Endodermal cell (in vitro differentiated cells): ENCODE measurements around the gene GALNT9. TPM values are rescaled to one million over a fixed set of nuclear protein-coding genes. Genes with fewer than 3 reads are reported as not detected.

Source experiments
- DNase-seq: peaks from one replicate; pipeline ENCODE4 v3.0.0-alpha.2; 2017
- H3K27ac ChIP-seq: 2 replicates; pipeline ENCODE4 v1.5.1; 2013; ENCODE audit warnings: mild to moderate bottlenecking, low read depth, low read length, moderate library complexity
- H3K27me3 ChIP-seq: 2 replicates; pipeline ENCODE4 v1.6.1; 2013; ENCODE audit warnings: mild to moderate bottlenecking, low read length, moderate library complexity; ENCODE audit not compliant: insufficient read depth, control insufficient read depth, poor library complexity, severe bottlenecking
- H3K36me3 ChIP-seq: 2 replicates; pipeline ENCODE4 v1.7.0; 2013; ENCODE audit warnings: mild to moderate bottlenecking, low read length, moderate library complexity; ENCODE audit not compliant: control insufficient read depth, insufficient read depth
- H3K4me1 ChIP-seq: one replicate; pipeline ENCODE4 v1.7.0; 2013; ENCODE audit warnings: low read length; ENCODE audit not compliant: control insufficient read depth, insufficient read depth
- H3K4me3 ChIP-seq: 2 replicates; pipeline ENCODE4 v1.5.1; 2013; ENCODE audit warnings: mild to moderate bottlenecking, low read length, moderate library complexity
- H3K9ac ChIP-seq: 2 replicates; pipeline ENCODE4 v1.6.1; 2013; ENCODE audit warnings: mild to moderate bottlenecking, low read length, moderate library complexity; ENCODE audit not compliant: poor library complexity, severe bottlenecking; ENCODE audit errors: extremely low read depth
- H3K9me3 ChIP-seq: 2 replicates; pipeline ENCODE4 v1.6.1; 2013; ENCODE audit warnings: mild to moderate bottlenecking, low read length, moderate library complexity; ENCODE audit not compliant: control insufficient read depth
- H3K27ac Mint-ChIP-seq: 2 replicates; pipeline ENCODE4 v1.8.0; 2020; ENCODE audit warnings: mixed read lengths
- H3K27me3 Mint-ChIP-seq: 2 replicates; pipeline ENCODE4 v1.8.0; 2021; ENCODE audit warnings: mild to moderate bottlenecking, mixed read lengths; ENCODE audit not compliant: insufficient read depth
- H3K36me3 Mint-ChIP-seq: 2 replicates; pipeline ENCODE4 v1.8.0; 2020; ENCODE audit warnings: low read depth, mixed read lengths
- H3K4me1 Mint-ChIP-seq: 2 replicates; pipeline ENCODE4 v1.8.0; 2020; ENCODE audit warnings: mixed read lengths
- H3K4me3 Mint-ChIP-seq: 2 replicates; pipeline ENCODE4 v1.8.0; 2020; ENCODE audit warnings: mild to moderate bottlenecking, moderate library complexity, mixed read lengths
- H3K9me3 Mint-ChIP-seq: 2 replicates; pipeline ENCODE4 v1.8.0; 2020; ENCODE audit warnings: mild to moderate bottlenecking, mixed read lengths
- CTCF ChIP-seq: fragments of 200-600 bp; sonication (generic); conservative IDR thresholded peaks from 2 replicates; pipeline ENCODE4 v1.5.0; 2021; ENCODE audit warnings: antibody characterized with exemption, mild to moderate bottlenecking
- WGBS, 2 experiments: methylation state at CpG; one replicate each; pipeline versions ENCODE4 v1.1.5 to v1.1.7; 2013; ENCODE audit warnings: missing lambda C conversion rate in 2 of 2, mixed read lengths in 1 of 2; ENCODE audit not compliant: insufficient coverage in 1 of 2, insufficient read length in 1 of 2; 5-methylcytosine and 5-hydroxymethylcytosine counted together
- total RNA-seq, 2 donors: library from RNA; stranded (reverse); fragmentation: NEBNext Ultra II Directional in 1 of 2; extraction: Animal tissue kit (Norgen Biotek cat#: 25700) in 1 of 2; gene quantifications; 2 replicates in 1 of 2; 3 replicates in 1 of 2; pipeline ENCODE4 v1.2.1, GENCODE V29; 2021

The GALNT9 gene
- total RNA-seq, 2 donors from 2014 or later = 0.13 TPM; not detected in 1

GRCh38 chr12:132325733-132326130 lies 3.7 kb downstream of the GALNT9 start:
- Histone ChIP-seq H3K9ac (no peak overlapping the region), H3K9me3 (peaks cover 7% of the 10 kb centered on the region), H3K4me1 (no peaks in the 10 kb centered on the region), H3K27ac (no peak overlapping the region), H3K27me3 (no peaks in the 10 kb centered on the region), H3K4me3 (no peak overlapping the region), H3K36me3 (no peaks in the 10 kb centered on the region)
- no peaks in the 10 kb centered on the region for H3K4me1 Mint-ChIP-seq
- H3K27me3 Mint-ChIP-seq = peaks cover 37% of the 10 kb centered on the region
- H3K27ac Mint-ChIP-seq = no peak overlapping the region
- no peak for DNase-seq
- no peak for TF ChIP-seq CTCF
- H3K9me3 Mint-ChIP-seq = no peaks in the 10 kb centered on the region
- 78 to 88% methylated on average over 13 to 15 of the region's 15 CpGs for WGBS, 2 experiments
- no peak overlapping the region for H3K4me3 Mint-ChIP-seq
- H3K36me3 Mint-ChIP-seq = no peaks in the 10 kb centered on the region

GRCh38 chr12:132324841-132325732 lies 4.3 kb downstream of the GALNT9 start:
- peaks cover under 1% of the 10 kb centered on the region for H3K9me3 ChIP-seq
- Mint-ChIP-seq H3K27me3 (peaks cover 30% of the 10 kb centered on the region), H3K36me3 (no peaks in the 10 kb centered on the region), H3K27ac (no peak overlapping the region), H3K4me3 (no peak overlapping the region), H3K9me3 (no peaks in the 10 kb centered on the region), H3K4me1 (no peaks in the 10 kb centered on the region)
- no peaks in the 10 kb centered on the region for H3K4me1 ChIP-seq
- H3K9ac ChIP-seq = no peak overlapping the region
- no peaks in the 10 kb centered on the region for H3K36me3 ChIP-seq
- 83 to 84% methylated on average over 21 to 28 of the region's 28 CpGs for WGBS, 2 experiments
- no peak overlapping the region for H3K4me3 ChIP-seq
- H3K27me3 ChIP-seq = no peaks in the 10 kb centered on the region
- TF ChIP-seq CTCF = no peak
- no peak for DNase-seq
- H3K27ac ChIP-seq = no peak overlapping the region

- Histone ChIP-seq H3K4me1 (no peaks in the 10 kb centered on the region), H3K36me3 (no peaks in the 10 kb centered on the region), H3K27me3 (no peaks in the 10 kb centered on the region), H3K9ac (no peak overlapping the region), H3K9me3 (no peaks in the 10 kb centered on the region), H3K4me3 (no peak overlapping the region), H3K27ac (no peak overlapping the region)
- H3K4me3 Mint-ChIP-seq = no peak overlapping the region
- H3K27me3 Mint-ChIP-seq = peaks cover 34% of the 10 kb centered on the region
- H3K4me1 Mint-ChIP-seq = no peaks in the 10 kb centered on the region
- no peak for DNase-seq
- no peaks in the 10 kb centered on the region for H3K36me3 Mint-ChIP-seq
- TF ChIP-seq CTCF = no peak
- H3K27ac Mint-ChIP-seq = no peak overlapping the region
- WGBS, 2 experiments = 94 to 97% methylated on average over 41 to 42 of the region's 42 CpGs
- H3K9me3 Mint-ChIP-seq = no peaks in the 10 kb centered on the region
These were observed 5.2 kb downstream of the GALNT9 start for GRCh38 chr12:132324173-132324572.
